GM12878 (cell line): ENCODE data around the gene HBB. TPM values are rescaled to one million over a fixed set of nuclear protein-coding genes. Genes with fewer than 3 reads are reported as not detected.

Experiments used
- ATAC-seq: fragments of 200-7000 bp; cut with Tn5 transposase; 3 replicates; pipeline ENCODE4 v1.9.1; 2020; ENCODE audit warnings: mild to moderate bottlenecking, moderate library complexity
- BruUV-seq: library from RNA; stranded (reverse); fragments of 400-500 nt; replicated peaks from 2 replicates; lab custom pipeline; 2021; lab: Mats Ljungman, UMichigan
- CTCF ChIA-PET: fragments of 300-600 bp; sonication (Branson Sonifier 250); formaldehyde crosslinking; extraction: SDS; loops from one replicate; lab custom pipeline; 2021; ENCODE audit warnings: inconsistent platforms; lab: Yijun Ruan, JAX
- POLR2A ChIA-PET: fragments of 350-600 bp; formaldehyde crosslinking; extraction: SDS; loops from one replicate; lab custom pipeline; 2021; ENCODE audit warnings: inconsistent platforms; lab: Charles Lee
- RAD21 ChIA-PET: fragments of 300-600 bp; sonication (Branson Sonifier 250); formaldehyde crosslinking; loops from one replicate; lab custom pipeline; 2023; ENCODE audit warnings: antibody characterized with exemption; ENCODE audit not compliant: unreplicated experiment; lab: Charles Lee
- SMC1A ChIA-PET: fragments of 300-600 bp; sonication (Branson Sonifier 250); formaldehyde crosslinking; loops from one replicate; lab custom pipeline; 2023; ENCODE audit not compliant: unreplicated experiment, uncharacterized antibody; lab: Charles Lee
- DNase-seq: peaks from one replicate; pipeline ENCODE4 v3.0.0-alpha.2; 2011; ENCODE audit warnings: low read depth, low spot score
- FAIRE-seq: peaks from 3 replicates; lab custom pipeline; 2011; peaks lifted over from hg19 to GRCh38; lab: Jason Lieb, UNC
- H2AFZ ChIP-seq: 2 replicates; pipeline ENCODE4 v1.6.0; 2011; ENCODE audit warnings: low read depth, low read length, control low read depth; ENCODE audit not compliant: control insufficient read depth
- H3K27ac ChIP-seq: 2 replicates; pipeline ENCODE4 v1.5.1; 2011; ENCODE audit warnings: control low read depth; ENCODE audit not compliant: control insufficient read depth, insufficient read depth
- H3K27me3 ChIP-seq, 2 experiments: replicated peaks in 1 of 2; 2 replicates each; pipeline versions ENCODE4 v1.6.0 to v1.6.1; 2011; ENCODE audit warnings: low read length in 1 of 2; ENCODE audit not compliant: control insufficient read depth in 2 of 2, insufficient read depth in 2 of 2
- H3K36me3 ChIP-seq, 2 experiments: 2 replicates each; pipeline ENCODE4 v1.5.1; 2011; ENCODE audit warnings: low read length in 1 of 2; ENCODE audit not compliant: control insufficient read depth in 2 of 2, insufficient read depth in 2 of 2
- H3K4me1 ChIP-seq: 2 replicates; pipeline ENCODE4 v1.6.1; 2011; ENCODE audit warnings: mild to moderate bottlenecking, low read length, moderate library complexity, mixed read lengths; ENCODE audit not compliant: control insufficient read depth, insufficient read depth
- H3K4me2 ChIP-seq: 2 replicates; pipeline ENCODE4 v1.6.0; 2011; ENCODE audit warnings: control low read depth; ENCODE audit not compliant: control insufficient read depth, insufficient read depth
- H3K4me3 ChIP-seq: fragments of 200-600 bp; sonication (generic); 2 replicates; pipeline ENCODE4 v1.5.1; 2016
- H3K79me2 ChIP-seq: 2 replicates; pipeline ENCODE4 v1.6.0; 2011; ENCODE audit warnings: low read length; ENCODE audit not compliant: control insufficient read depth, insufficient read depth
- H3K9ac ChIP-seq: 2 replicates; pipeline ENCODE4 v1.8.0; 2011; ENCODE audit warnings: low read length, control low read depth, mixed read lengths; ENCODE audit not compliant: control insufficient read depth, insufficient read depth
- H3K9me3 ChIP-seq: replicated peaks from 3 replicates; pipeline ENCODE4 v1.5.1; 2011; ENCODE audit warnings: mild to moderate bottlenecking, low read length; ENCODE audit not compliant: control insufficient read depth, insufficient read depth
- H4K20me1 ChIP-seq: 2 replicates; pipeline ENCODE4 v1.6.0; 2011; ENCODE audit not compliant: control insufficient read depth, insufficient read depth
- ATF7 ChIP-seq: fragments of 450-650 bp; IDR thresholded peaks from 2 replicates; pipeline ENCODE4 v1.6.1; 2016; ENCODE audit warnings: low read depth, mild to moderate bottlenecking
- ESRRA ChIP-seq: IDR thresholded peaks from 2 replicates; pipeline ENCODE4 v1.6.1; 2012; ENCODE audit warnings: mild to moderate bottlenecking, low read length, improper control_type of control experiment
- GABPA ChIP-seq: IDR thresholded peaks from 2 replicates; pipeline ENCODE4 v1.6.1; 2014; ENCODE audit warnings: antibody characterized with exemption, low read depth, mild to moderate bottlenecking, inconsistent platforms
- GATAD2B ChIP-seq: fragments of 450-650 bp; conservative IDR thresholded peaks from 2 replicates; pipeline ENCODE4 v1.6.1; 2017; ENCODE audit warnings: low read depth, mild to moderate bottlenecking, moderate library complexity
- HDAC2 ChIP-seq: fragments of 200-600 bp; sonication (generic); IDR thresholded peaks from 2 replicates; pipeline ENCODE4 v1.6.1; 2017
- HDGF ChIP-seq: fragments of 450-650 bp; IDR thresholded peaks from 2 replicates; pipeline ENCODE4 v1.6.1; 2016; ENCODE audit warnings: antibody characterized with exemption
- POLR2AphosphoS2 ChIP-seq: IDR thresholded peaks from 2 replicates; pipeline ENCODE4 v1.6.1; 2011; ENCODE audit warnings: low read depth, mild to moderate bottlenecking, low read length, improper control_type of control experiment, moderate library complexity
- STAT3 ChIP-seq: IDR thresholded peaks from 2 replicates; pipeline ENCODE4 v1.6.1; 2011; ENCODE audit warnings: low read depth, low read length, improper control_type of control experiment
- TAF1 ChIP-seq: IDR thresholded peaks from 2 replicates; pipeline ENCODE4 v1.6.1; 2011; ENCODE audit warnings: mild to moderate bottlenecking, low read depth, low read length, borderline replicate concordance
- TCF12 ChIP-seq: IDR thresholded peaks from 2 replicates; pipeline ENCODE4 v1.6.1; 2011; ENCODE audit warnings: low read depth, mild to moderate bottlenecking, low read length
- WGBS: methylation state at CpG from one replicate; pipeline ENCODE4 v1.1.6; 2016; ENCODE audit warnings: low lambda C conversion rate; ENCODE audit not compliant: insufficient replicate concordance, insufficient coverage; ENCODE audit errors: missing lambda C conversion rate; 5-methylcytosine and 5-hydroxymethylcytosine counted together
- in situ Hi-C: fragments of 300-500 bp; cut with MboI; formaldehyde crosslinking; loops from 9 replicates; pipeline ENCODE4 v1.14.3; 2018; ENCODE audit warnings: mixed read lengths
- intact Hi-C: fragments of 100-400 bp; cut with micrococcal nuclease; formaldehyde crosslinking; loops from one replicate; pipeline ENCODE4 v1.14.2; 2022; ENCODE audit not compliant: unreplicated experiment
- polyA plus RNA-seq, 11 experiments: library from polyadenylated mRNA; depleted of rRNA in 4 of 11; unstranded in 6 of 11; stranded (reverse) in 5 of 11; fragments of >200 nt; fragmentation: Nextera tagmentation in 4 of 11; fragmentation: Illumina TruSeq in 1 of 11; extraction: Ambion mirVana in 4 of 11; extraction: Trizol in 1 of 11; gene quantifications; 1 replicate in 1 of 11; 2 replicates in 10 of 11; pipeline versions ENCODE4 v1.2.1 to v1.2.3, GENCODE V29; 2011 to 2016; ENCODE audit warnings: inconsistent platforms in 2 of 11, missing spikeins in 2 of 11, low read depth in 1 of 11
- total RNA-seq, 4 experiments: library from RNA; depleted of rRNA in 3 of 4; stranded (reverse); fragments of >200 nt in 3 of 4; fragmentation: Illumina TruSeq in 1 of 4; extraction: Trizol in 1 of 4; gene quantifications; 2 replicates each; pipeline versions ENCODE4 v1.2.1 to v1.2.3, GENCODE V29; 2013 to 2021
- TF ChIP-seq, protein P1 (sequence below): IDR thresholded peaks from 2 replicates; pipeline ENCODE4 v1.6.1; 2011; ENCODE audit warnings: borderline replicate concordance, low read depth, mild to moderate bottlenecking, moderate library complexity, mixed read lengths, low read length; ENCODE audit not compliant: insufficient read depth; ENCODE audit errors: extremely low read length
- TF ChIP-seq, protein P2 (sequence below), 3 experiments: IDR thresholded peaks in 2 of 3; conservative IDR thresholded peaks in 1 of 3; 2 replicates each; pipeline ENCODE4 v1.5.1; 2011; ENCODE audit warnings: low read depth in 3 of 3, low read length in 3 of 3, mild to moderate bottlenecking in 3 of 3, control low read depth in 2 of 3, moderate library complexity in 2 of 3, inconsistent platforms in 1 of 3, mixed read lengths in 1 of 3; ENCODE audit not compliant: control insufficient read depth in 2 of 3, insufficient read depth in 1 of 3; ENCODE audit errors: extremely low read depth in 1 of 3

Gene HBB
- total and polyA plus RNA-seq, 10 of the 15 experiments (the other 5 are each of a cell fraction or from before 2014, with no cell fraction given), result 0.36 TPM; not detected in 9

DNA sequence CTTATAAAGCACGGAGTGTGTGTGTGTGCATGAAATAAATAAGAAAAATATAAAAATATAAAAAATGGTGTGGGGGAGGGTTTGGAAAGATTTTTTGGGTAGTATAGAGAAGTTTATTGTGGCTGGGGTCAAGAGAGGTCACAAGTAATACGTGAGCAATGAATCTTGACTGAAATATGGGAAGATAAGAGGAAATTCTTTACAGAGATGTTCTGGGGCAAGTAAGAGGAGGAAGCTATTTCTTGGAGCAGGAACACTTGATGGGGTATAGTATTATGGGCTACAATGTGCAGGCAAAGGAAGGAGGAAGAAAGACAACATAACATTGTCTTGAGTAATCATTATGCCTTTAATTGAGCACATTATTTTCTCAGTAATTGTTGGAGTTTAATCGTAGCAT is 5.3 kb upstream of the HBB start:
- FAIRE-seq, result no peak
- Histone ChIP-seq H3K4me2 (no peak overlapping the region), H2AFZ (no peak overlapping the region), H3K9me3 (no peaks in the 10 kb centered on the region), H3K27me3 (no peaks in the 10 kb centered on the region), H3K27ac (no peak overlapping the region), H3K36me3 (no peaks in the 10 kb centered on the region), H3K4me3 (no peak overlapping the region), H3K9ac (no peak overlapping the region), H3K4me1 (no peaks in the 10 kb centered on the region; the same call in 1 of the 2 replicates), H3K79me2 (no peaks in the 10 kb centered on the region), H4K20me1 (no peaks in the 10 kb centered on the region)
- ChIA-PET POLR2A (no interaction called here), CTCF (no interaction called here), SMC1A (interaction anchor here (0.6 kb wide), 1 partner anchor 656 kb away, joined by 4 read pairs; no protein-coding TSS in a partner anchor), RAD21 (no interaction called here)
- in situ Hi-C loops, result no loop called here
- no peak for DNase-seq
- intact Hi-C loops, result no loop called here
- 0% methylated on average over 3 of the region's 3 CpGs for WGBS
- BruUV-seq, result no TSS peak
- TF ChIP-seq POLR2AphosphoS2 (no peak), GATAD2B (no peak), GABPA (no peak), HDAC2 (no peak), ATF7 (no peak), HDGF (no peak), STAT3 (no peak), TCF12 (no peak), ESRRA (no peak), TAF1 (no peak)
- TF ChIP-seq, protein P1, sequence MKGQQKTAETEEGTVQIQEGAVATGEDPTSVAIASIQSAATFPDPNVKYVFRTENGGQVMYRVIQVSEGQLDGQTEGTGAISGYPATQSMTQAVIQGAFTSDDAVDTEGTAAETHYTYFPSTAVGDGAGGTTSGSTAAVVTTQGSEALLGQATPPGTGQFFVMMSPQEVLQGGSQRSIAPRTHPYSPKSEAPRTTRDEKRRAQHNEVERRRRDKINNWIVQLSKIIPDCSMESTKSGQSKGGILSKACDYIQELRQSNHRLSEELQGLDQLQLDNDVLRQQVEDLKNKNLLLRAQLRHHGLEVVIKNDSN, result no peak
- TF ChIP-seq, protein P2, sequence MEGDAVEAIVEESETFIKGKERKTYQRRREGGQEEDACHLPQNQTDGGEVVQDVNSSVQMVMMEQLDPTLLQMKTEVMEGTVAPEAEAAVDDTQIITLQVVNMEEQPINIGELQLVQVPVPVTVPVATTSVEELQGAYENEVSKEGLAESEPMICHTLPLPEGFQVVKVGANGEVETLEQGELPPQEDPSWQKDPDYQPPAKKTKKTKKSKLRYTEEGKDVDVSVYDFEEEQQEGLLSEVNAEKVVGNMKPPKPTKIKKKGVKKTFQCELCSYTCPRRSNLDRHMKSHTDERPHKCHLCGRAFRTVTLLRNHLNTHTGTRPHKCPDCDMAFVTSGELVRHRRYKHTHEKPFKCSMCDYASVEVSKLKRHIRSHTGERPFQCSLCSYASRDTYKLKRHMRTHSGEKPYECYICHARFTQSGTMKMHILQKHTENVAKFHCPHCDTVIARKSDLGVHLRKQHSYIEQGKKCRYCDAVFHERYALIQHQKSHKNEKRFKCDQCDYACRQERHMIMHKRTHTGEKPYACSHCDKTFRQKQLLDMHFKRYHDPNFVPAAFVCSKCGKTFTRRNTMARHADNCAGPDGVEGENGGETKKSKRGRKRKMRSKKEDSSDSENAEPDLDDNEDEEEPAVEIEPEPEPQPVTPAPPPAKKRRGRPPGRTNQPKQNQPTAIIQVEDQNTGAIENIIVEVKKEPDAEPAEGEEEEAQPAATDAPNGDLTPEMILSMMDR (IDR thresholded peaks at IDR 0.05 in 2 of 3, conservative IDR thresholded peaks at IDR 0.05 in 1 of 3; ENCODE audit: control insufficient read depth in 2 of 3, extremely low read depth in 1 of 3, insufficient read depth in 1 of 3, low read depth in 3 of 3, low read length in 3 of 3), result no peak
- no peak for ATAC-seq
